IMR-90 (cell line): Measurements from ENCODE around the gene ITFG1. TPM values are rescaled to one million over a fixed set of nuclear protein-coding genes. Genes with fewer than 3 reads are reported as not detected.

Experiments
- ATAC-seq: fragments of 200-7000 bp; cut with Tn5 transposase; 2 replicates; pipeline ENCODE4 v1.9.1; 2020; ENCODE audit warnings: low read depth, mild to moderate bottlenecking, moderate library complexity
- BruUV-seq: library from RNA; stranded (reverse); fragments of 400-500 nt; replicated peaks from 2 replicates; lab custom pipeline; 2021; lab: Mats Ljungman, UMichigan
- CTCF ChIA-PET: fragments of 300-600 bp; formaldehyde crosslinking; extraction: SDS; loops from one replicate; lab custom pipeline; 2021; ENCODE audit warnings: antibody characterized with exemption; lab: Yijun Ruan, JAX
- POLR2A ChIA-PET: fragments of 300-600 bp; sonication (Branson Sonifier 250); formaldehyde crosslinking; loops from one replicate; lab custom pipeline; 2022; ENCODE audit warnings: antibody characterized with exemption; ENCODE audit not compliant: unreplicated experiment; lab: Charles Lee
- DNase-seq: peaks from one replicate; pipeline ENCODE4 v3.0.0; 2013
- H2AFZ ChIP-seq: replicated peaks from 2 replicates; pipeline ENCODE3; 2013; ENCODE audit warnings: low read length, mild to moderate bottlenecking; ENCODE audit not compliant: poor library complexity
- H2AK5ac ChIP-seq: 2 replicates; pipeline ENCODE4 v1.6.1; 2013; ENCODE audit warnings: low read depth, low read length, inconsistent platforms
- H2AK9ac ChIP-seq: replicated peaks from 2 replicates; pipeline ENCODE3; 2013; ENCODE audit warnings: mild to moderate bottlenecking, low read depth, low read length, moderate library complexity; ENCODE audit not compliant: poor library complexity
- H2BK120ac ChIP-seq: 2 replicates; pipeline ENCODE4 v1.6.1; 2013; ENCODE audit warnings: low read depth, low read length, inconsistent platforms
- H2BK15ac ChIP-seq: 3 replicates; pipeline ENCODE4 v1.6.1; 2013; ENCODE audit warnings: low read depth, low read length, inconsistent platforms
- H2BK20ac ChIP-seq: 2 replicates; pipeline ENCODE4 v1.6.1; 2013; ENCODE audit warnings: low read depth, mild to moderate bottlenecking, inconsistent platforms, low read length, moderate library complexity
- H2BK5ac ChIP-seq: 2 replicates; pipeline ENCODE4 v1.6.1; 2013; ENCODE audit warnings: mild to moderate bottlenecking, low read depth, low read length, inconsistent platforms; ENCODE audit not compliant: poor library complexity, severe bottlenecking
- H3K14ac ChIP-seq: replicated peaks from 2 replicates; pipeline ENCODE4 v1.6.1; 2013; ENCODE audit warnings: low read depth, low read length, inconsistent platforms
- H3K18ac ChIP-seq: 2 replicates; pipeline ENCODE4 v1.6.1; 2013; ENCODE audit warnings: low read depth, low read length, control low read depth
- H3K23ac ChIP-seq: 2 replicates; pipeline ENCODE4 v1.6.1; 2013; ENCODE audit warnings: low read depth, low read length, inconsistent platforms
- H3K27ac ChIP-seq: 2 replicates; pipeline ENCODE4 v1.5.1; 2013; ENCODE audit warnings: mild to moderate bottlenecking, control low read depth, low read length; ENCODE audit not compliant: insufficient read depth
- H3K27me3 ChIP-seq: 2 replicates; pipeline ENCODE4 v1.6.1; 2013; ENCODE audit warnings: low read length; ENCODE audit not compliant: control insufficient read depth, insufficient read depth
- H3K36me3 ChIP-seq: 2 replicates; pipeline ENCODE4 v1.6.1; 2013; ENCODE audit warnings: low read length, mixed read lengths; ENCODE audit not compliant: control insufficient read depth, insufficient read depth
- H3K4ac ChIP-seq: 2 replicates; pipeline ENCODE4 v1.6.1; 2013; ENCODE audit warnings: low read depth, low read length, inconsistent platforms
- H3K4me1 ChIP-seq: 2 replicates; pipeline ENCODE4 v1.6.1; 2013; ENCODE audit warnings: low read length, mixed read lengths; ENCODE audit not compliant: control insufficient read depth, insufficient read depth
- H3K4me2 ChIP-seq: 2 replicates; pipeline ENCODE4 v1.6.1; 2013; ENCODE audit warnings: low read depth, mild to moderate bottlenecking, control low read depth, low read length, moderate library complexity
- H3K4me3 ChIP-seq: 2 replicates; pipeline ENCODE4 v1.5.1; 2013; ENCODE audit warnings: low read depth, mild to moderate bottlenecking, control low read depth, low read length, moderate library complexity; ENCODE audit not compliant: insufficient read depth
- H3K56ac ChIP-seq: 2 replicates; pipeline ENCODE4 v1.6.1; 2013; ENCODE audit warnings: low read length, inconsistent platforms; ENCODE audit not compliant: insufficient read depth; ENCODE audit errors: extremely low read depth
- H3K79me1 ChIP-seq, 2 experiments: 2 replicates each; pipeline ENCODE4 v1.6.1; 2013; ENCODE audit warnings: low read length in 2 of 2, inconsistent platforms in 1 of 2, low read depth in 1 of 2
- H3K9ac ChIP-seq: 2 replicates; pipeline ENCODE4 v1.6.1; 2013; ENCODE audit warnings: low read depth, low read length, control low read depth
- H3K9me1 ChIP-seq: 2 replicates; pipeline ENCODE4 v1.6.1; 2013; ENCODE audit warnings: low read length, inconsistent platforms; ENCODE audit not compliant: insufficient read depth
- H3K9me3 ChIP-seq: 2 replicates; pipeline ENCODE4 v1.6.1; 2013; ENCODE audit warnings: low read length; ENCODE audit not compliant: control insufficient read depth, insufficient read depth
- H4K20me1 ChIP-seq: 2 replicates; pipeline ENCODE4 v1.6.1; 2013; ENCODE audit warnings: low read length, inconsistent platforms; ENCODE audit not compliant: insufficient read depth
- H4K5ac ChIP-seq: 2 replicates; pipeline ENCODE4 v1.6.1; 2013; ENCODE audit warnings: mild to moderate bottlenecking, low read depth, low read length, control low read depth
- H4K8ac ChIP-seq, 2 experiments: 2 replicates each; pipeline ENCODE4 v1.6.1; 2013; ENCODE audit warnings: low read depth in 2 of 2, low read length in 2 of 2, control low read depth in 1 of 2, inconsistent platforms in 1 of 2
- H4K91ac ChIP-seq: 2 replicates; pipeline ENCODE4 v1.6.1; 2013; ENCODE audit warnings: low read depth, low read length, inconsistent platforms; ENCODE audit not compliant: insufficient read depth
- BHLHE40 ChIP-seq: fragments of 150-350 bp; IDR thresholded peaks from 2 replicates; pipeline ENCODE4 v1.6.1; 2016; ENCODE audit warnings: mild to moderate bottlenecking, low read depth, low read length
- ELK1 ChIP-seq: fragments of 150-350 bp; IDR thresholded peaks from 2 replicates; pipeline ENCODE4 v1.6.1; 2016; ENCODE audit warnings: low read depth, mild to moderate bottlenecking, low read length, moderate library complexity, borderline replicate concordance
- FOS ChIP-seq: fragments of 150-350 bp; IDR thresholded peaks from 2 replicates; pipeline ENCODE4 v1.6.1; 2016; ENCODE audit warnings: low read depth, low read length
- WGBS, 2 experiments: methylation state at CpG; one replicate each; pipeline versions ENCODE4 v1.1.5 to v1.1.7; 2013; ENCODE audit warnings: missing lambda C conversion rate in 2 of 2; ENCODE audit not compliant: insufficient read length in 1 of 2; ENCODE audit errors: extremely low coverage in 2 of 2; 5-methylcytosine and 5-hydroxymethylcytosine counted together
- dilution Hi-C: fragments of 300-500 bp; cut with HindIII; formaldehyde crosslinking; loops from one replicate; pipeline ENCODE4 v1.14.3; 2018; ENCODE audit warnings: low sequenced_read_pairs; ENCODE audit not compliant: unreplicated experiment
- in situ Hi-C: fragments of 300-500 bp; cut with MboI; formaldehyde crosslinking; loops from 3 replicates; pipeline ENCODE4 v1.14.3; 2019; ENCODE audit warnings: low sequenced_read_pairs, inconsistent platforms, mixed read lengths
- intact Hi-C: fragments of 100-400 bp; cut with micrococcal nuclease; formaldehyde crosslinking; loops from 2 replicates; pipeline ENCODE4 v1.10.0; 2022
- polyA plus RNA-seq, 3 experiments: library from polyadenylated mRNA; depleted of rRNA; stranded (reverse); fragments of >200 nt; gene quantifications; 2 replicates each; pipeline ENCODE4 v1.2.3, GENCODE V29; 2012; ENCODE audit warnings: low replicate concordance in 1 of 3
- total RNA-seq: library from RNA; depleted of rRNA; stranded (reverse); fragments of >200 nt; gene quantifications from 2 replicates; pipeline ENCODE4 v1.2.3, GENCODE V29; 2012

Gene ITFG1
- total and polyA plus RNA-seq, 2 of the 4 experiments (the other 2 are of a cell fraction) = 54.3 to 60.4 TPM

- Histone ChIP-seq H3K36me3 (0 out of 2 replicates have a peak, but pooled peaks cover 2% of the 10 kb centered on the region), H3K56ac (no peak overlapping the region), H3K14ac (no peak overlapping the region), H3K9me3 (no peaks in the 10 kb centered on the region), H3K18ac (no peak overlapping the region), H3K4me2 (no peak overlapping the region), H3K4me1 (no peaks in the 10 kb centered on the region; the same call in 1 of the 2 replicates), H3K4me3 (no peak overlapping the region), H4K91ac (no peak overlapping the region), H2AFZ (no peak overlapping the region), H3K4ac (no peak overlapping the region), H3K9me1 (no peaks in the 10 kb centered on the region), H2BK5ac (no peak overlapping the region), H2BK120ac (no peak overlapping the region), H2AK9ac (no peak overlapping the region), H2BK20ac (no peak overlapping the region), H3K27me3 (no peaks in the 10 kb centered on the region), H3K27ac (no peak overlapping the region), H3K9ac (no peak overlapping the region), H2AK5ac (no peak overlapping the region), H4K5ac (no peak overlapping the region), H3K23ac (no peak overlapping the region), H4K8ac (no peak overlapping the region), H3K79me1 (no peaks in the 10 kb centered on the region), H4K20me1 (no peaks in the 10 kb centered on the region), H2BK15ac (no peak overlapping the region)
- dilution Hi-C loops (no loop called here), intact Hi-C loops (no loop called here), in situ Hi-C loops (no loop called here)
- no TSS peak for BruUV-seq
- ChIA-PET POLR2A (no interaction called here), CTCF (interaction anchor here (1.8 kb wide), 1 partner anchor 106 kb away, joined by 6 read pairs; no protein-coding TSS in a partner anchor)
- 100% methylated on average over 1 of the region's 3 CpGs; no CpG with 5 or more reads in 1 of the 2 experiments for WGBS, 2 experiments
- no peak for TF ChIP-seq FOS
- no peak for TF ChIP-seq ELK1
- no peak for TF ChIP-seq BHLHE40
- DNase-seq = no peak
- ATAC-seq = no peak
Measured at GRCh38 chr16:47247690-47248089, 213.2 kb downstream of the ITFG1 start.
